HL-60 (cell line): ENCODE results near the gene CDC42BPB.

Experiments
- DNase-seq, 2 experiments: peaks; one replicate each; pipeline ENCODE4 v3.0.0-alpha.2; 2010 to 2020; ENCODE audit warnings: low read depth in 1 of 2, low spot score in 1 of 2
- H3K27ac ChIP-seq: fragments of 250-450 bp; sonication (Bioruptor Pico); replicated peaks from 2 replicates; pipeline ENCODE4 v1.5.1; 2020; ENCODE audit warnings: mild to moderate bottlenecking, moderate library complexity
- H3K27me3 ChIP-seq: fragments of 250-450 bp; sonication (Bioruptor Pico); 2 replicates; pipeline ENCODE4 v1.5.1; 2021; ENCODE audit warnings: mild to moderate bottlenecking, moderate library complexity; ENCODE audit not compliant: insufficient read depth, poor library complexity, severe bottlenecking
- H3K4me3 ChIP-seq: replicated peaks from 2 replicates; pipeline ENCODE4 v1.5.1; 2011; ENCODE audit warnings: mild to moderate bottlenecking, control low read depth, low read length; ENCODE audit not compliant: insufficient read depth
- CTCF ChIP-seq: IDR thresholded peaks from one replicate; pipeline ENCODE4 v1.5.1; 2011; ENCODE audit warnings: low read length, control low read depth, inconsistent platforms; ENCODE audit not compliant: insufficient read depth
- GABPA ChIP-seq: IDR thresholded peaks from 2 replicates; pipeline ENCODE4 v1.6.1; 2012; ENCODE audit warnings: low read depth
- POLR2AphosphoS5 ChIP-seq: IDR thresholded peaks from 2 replicates; pipeline ENCODE4 v1.6.1; 2012; ENCODE audit warnings: low read depth
- REST ChIP-seq: IDR thresholded peaks from 2 replicates; pipeline ENCODE4 v1.6.1; 2012; ENCODE audit warnings: low read depth; ENCODE audit not compliant: insufficient replicate concordance
- SPI1 ChIP-seq: IDR thresholded peaks from 2 replicates; pipeline ENCODE4 v1.6.1; 2012; ENCODE audit warnings: low read depth, mild to moderate bottlenecking, borderline replicate concordance

The CDC42BPB gene

GRCh38 chr14:102968306-102968705 lies 89.0 kb downstream of the CDC42BPB start:
- no peak overlapping the region for H3K27ac ChIP-seq
- H3K27me3 ChIP-seq: no peaks in the 10 kb centered on the region
- H3K4me3 ChIP-seq: no peak overlapping the region
- no peak for DNase-seq
- TF ChIP-seq REST (no peak), POLR2AphosphoS5 (no peak), CTCF (no peak), GABPA (no peak), SPI1 (no peak)

GRCh38 chr14:102967506-102967795 lies 89.9 kb downstream of the CDC42BPB start:
- Histone ChIP-seq H3K27me3 (no peaks in the 10 kb centered on the region), H3K27ac (no peak overlapping the region), H3K4me3 (no peak overlapping the region)
- TF ChIP-seq GABPA (no peak), CTCF (no peak), POLR2AphosphoS5 (no peak), SPI1 (no peak), REST (no peak)
- DNase-seq: no peak

- H3K27me3 ChIP-seq: no peaks in the 10 kb centered on the region
- H3K4me3 ChIP-seq: no peak overlapping the region
- no peak for DNase-seq
- H3K27ac ChIP-seq: no peak overlapping the region
- TF ChIP-seq REST: no peak
- TF ChIP-seq POLR2AphosphoS5: no peak
- TF ChIP-seq CTCF: no peak
- TF ChIP-seq SPI1: no peak
- TF ChIP-seq GABPA: no peak
Observed at GRCh38 chr14:102966681-102967505, 90.5 kb downstream of the CDC42BPB start.
